Colonic mucosa (tissue), 4 donors: ENCODE data around the gene PRDM15. TPM values are rescaled to one million over a fixed set of nuclear protein-coding genes. Genes with fewer than 3 reads are reported as not detected.

Experiments
- DNase-seq: peaks from one replicate; pipeline ENCODE4 v3.0.0-alpha.2; 2020
- H3K27ac ChIP-seq: fragments of 200-600 bp; one replicate; pipeline ENCODE4 v1.8.0; 2021
- H3K27me3 ChIP-seq: fragments of 200-600 bp; one replicate; pipeline ENCODE4 v1.8.0; 2021
- H3K36me3 ChIP-seq: fragments of 200-600 bp; one replicate; pipeline ENCODE4 v1.8.0; 2021
- H3K4me1 ChIP-seq: fragments of 200-600 bp; one replicate; pipeline ENCODE4 v1.8.0; 2021; ENCODE audit warnings: mild to moderate bottlenecking
- H3K4me3 ChIP-seq: fragments of 200-600 bp; one replicate; pipeline ENCODE4 v1.8.0; 2021
- H3K9ac ChIP-seq, 2 donors: one replicate each; pipeline ENCODE4 v1.7.0; 2013; ENCODE audit warnings: control low read depth in 2 of 2, low read depth in 2 of 2, low read length in 2 of 2
- H3K9me3 ChIP-seq: fragments of 200-600 bp; one replicate; pipeline ENCODE4 v1.8.0; 2021
- intact Hi-C: fragments of 100-400 bp; cut with DNase I; formaldehyde crosslinking; loops from one replicate; pipeline ENCODE4 v1.14.1; 2022
- total RNA-seq, 2 donors: library from RNA; stranded (reverse); fragmentation: NEBNext Ultra II Directional in 1 of 2; extraction: Animal tissue kit (Norgen Biotek cat#: 25700) in 1 of 2; gene quantifications; one replicate each; pipeline ENCODE4 v1.2.1, GENCODE V29; 2021
- TF ChIP-seq, protein P1 (sequence below): fragments of 200-600 bp; IDR thresholded peaks from one replicate; pipeline ENCODE4 v1.8.0; 2022; ENCODE audit warnings: antibody characterized with exemption, mild to moderate bottlenecking
- donor health status: healthy.
- donor health status: DM: no; HTN: no; CAD: no.
- donor health status: DM: no; HTN: no; CAD: no.

PRDM15 gene
- total RNA-seq, 2 donors from 2014 or later = 3.2 to 6.3 TPM

- TF ChIP-seq, protein P1, sequence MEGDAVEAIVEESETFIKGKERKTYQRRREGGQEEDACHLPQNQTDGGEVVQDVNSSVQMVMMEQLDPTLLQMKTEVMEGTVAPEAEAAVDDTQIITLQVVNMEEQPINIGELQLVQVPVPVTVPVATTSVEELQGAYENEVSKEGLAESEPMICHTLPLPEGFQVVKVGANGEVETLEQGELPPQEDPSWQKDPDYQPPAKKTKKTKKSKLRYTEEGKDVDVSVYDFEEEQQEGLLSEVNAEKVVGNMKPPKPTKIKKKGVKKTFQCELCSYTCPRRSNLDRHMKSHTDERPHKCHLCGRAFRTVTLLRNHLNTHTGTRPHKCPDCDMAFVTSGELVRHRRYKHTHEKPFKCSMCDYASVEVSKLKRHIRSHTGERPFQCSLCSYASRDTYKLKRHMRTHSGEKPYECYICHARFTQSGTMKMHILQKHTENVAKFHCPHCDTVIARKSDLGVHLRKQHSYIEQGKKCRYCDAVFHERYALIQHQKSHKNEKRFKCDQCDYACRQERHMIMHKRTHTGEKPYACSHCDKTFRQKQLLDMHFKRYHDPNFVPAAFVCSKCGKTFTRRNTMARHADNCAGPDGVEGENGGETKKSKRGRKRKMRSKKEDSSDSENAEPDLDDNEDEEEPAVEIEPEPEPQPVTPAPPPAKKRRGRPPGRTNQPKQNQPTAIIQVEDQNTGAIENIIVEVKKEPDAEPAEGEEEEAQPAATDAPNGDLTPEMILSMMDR = no peak
- intact Hi-C loops = no loop called here
- Histone ChIP-seq H3K4me3 (no peak overlapping the region), H3K9me3 (no peaks in the 10 kb centered on the region), H3K27me3 (no peaks in the 10 kb centered on the region), H3K9ac (no peak overlapping the region), H3K36me3 (no peaks in the 10 kb centered on the region), H3K27ac (no peak overlapping the region), H3K4me1 (no peaks in the 10 kb centered on the region)
- no peak for DNase-seq
Observed at GRCh38 chr21:41837756-41838297, 41.3 kb downstream of the PRDM15 start.

DNA sequence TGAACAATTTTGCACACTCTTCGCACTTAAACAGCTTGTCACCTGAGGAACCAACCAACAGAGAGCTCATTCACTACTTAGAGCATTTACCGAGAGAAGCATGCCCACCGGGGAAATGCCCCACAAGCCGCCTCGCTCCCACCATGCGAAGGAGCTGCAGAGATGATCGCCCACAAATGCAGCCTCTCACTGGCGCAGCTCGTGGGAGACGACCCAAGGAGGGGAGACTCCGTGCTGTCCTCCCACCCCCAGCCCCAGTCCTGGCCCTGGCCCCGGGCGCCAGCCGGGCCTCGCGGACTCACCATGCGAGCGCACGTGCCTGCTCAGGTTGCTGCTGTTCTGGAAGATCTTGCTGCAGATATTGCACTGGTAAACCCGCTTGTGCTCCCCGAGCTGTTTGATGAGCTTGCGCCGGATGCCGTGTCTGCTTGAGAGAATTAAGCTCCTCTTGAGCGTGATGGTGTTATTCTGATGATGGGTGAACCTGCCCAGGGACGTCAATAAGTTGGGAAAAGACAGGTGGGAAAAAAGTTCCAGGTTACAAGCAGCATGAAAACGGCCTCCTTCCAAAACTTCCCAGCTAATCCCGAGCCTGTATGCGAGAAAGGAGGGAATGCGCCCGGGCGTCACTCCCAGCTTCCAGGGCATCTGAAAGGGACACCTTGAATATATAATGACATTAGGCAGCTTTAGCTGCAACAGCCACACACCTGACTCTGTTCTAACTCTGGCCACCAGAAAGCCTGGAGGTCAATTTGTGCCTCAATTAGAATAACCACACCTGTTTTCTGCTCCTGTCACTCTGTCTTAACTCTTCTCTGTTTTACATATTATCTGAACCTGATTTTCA, 42.8 kb downstream of the PRDM15 start:
- Histone ChIP-seq H3K36me3 (no peaks in the 10 kb centered on the region), H3K27ac (no peak overlapping the region)
- DNase-seq = no peak

DNA sequence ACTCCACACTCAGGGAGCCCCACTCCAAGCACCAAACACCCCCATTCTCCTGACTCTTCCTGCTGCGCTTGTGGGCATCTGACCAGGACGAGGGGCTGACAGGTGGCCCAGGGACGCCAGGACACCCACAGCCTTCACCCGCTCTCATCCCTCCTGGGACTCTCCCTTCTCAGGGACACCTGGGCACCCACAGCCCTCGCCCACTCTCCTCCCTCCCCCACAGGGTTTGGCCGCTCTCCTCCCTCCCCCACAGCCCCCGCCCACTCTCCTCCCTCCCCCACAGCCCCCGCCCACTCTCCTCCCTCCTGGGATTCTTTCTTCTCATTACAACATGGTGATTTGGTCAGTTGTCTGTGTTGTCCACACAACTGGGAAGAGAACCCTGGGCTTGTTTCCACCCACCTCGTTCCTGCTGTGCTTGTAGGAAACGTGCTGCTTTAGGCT, 43.4 kb downstream of the PRDM15 start:
- no peak overlapping the region for H3K4me3 ChIP-seq
- intact Hi-C loops = no loop called here
- no peak overlapping the region for H3K27ac ChIP-seq
- no peaks in the 10 kb centered on the region for H3K27me3 ChIP-seq
- no peak for DNase-seq
- TF ChIP-seq, protein P1 = no peak
- H3K9ac ChIP-seq = no peak overlapping the region
- H3K4me1 ChIP-seq = no peaks in the 10 kb centered on the region
- no peaks in the 10 kb centered on the region for H3K36me3 ChIP-seq
- no peaks in the 10 kb centered on the region for H3K9me3 ChIP-seq

More for the DNA sequence above, 42.8 kb downstream of the PRDM15 start:
- Histone ChIP-seq H3K9me3 (no peaks in the 10 kb centered on the region), H3K9ac (no peak overlapping the region), H3K4me3 (no peak overlapping the region), H3K27me3 (no peaks in the 10 kb centered on the region), H3K4me1 (no peaks in the 10 kb centered on the region)
- TF ChIP-seq, protein P1 = no peak
- intact Hi-C loops = no loop called here

- intact Hi-C loops = no loop called here
- TF ChIP-seq, protein P1 = no peak
- H3K9ac ChIP-seq = no peak overlapping the region
- H3K4me3 ChIP-seq = no peak overlapping the region
- H3K36me3 ChIP-seq = no peaks in the 10 kb centered on the region
- no peaks in the 10 kb centered on the region for H3K9me3 ChIP-seq
- no peaks in the 10 kb centered on the region for H3K4me1 ChIP-seq
- no peak overlapping the region for H3K27ac ChIP-seq
- H3K27me3 ChIP-seq = no peaks in the 10 kb centered on the region
- DNase-seq = no peak
Observed at GRCh38 chr21:41834926-41835663, 44.0 kb downstream of the PRDM15 start.

- TF ChIP-seq, protein P1 = no peak
- no peak for DNase-seq
- Histone ChIP-seq H3K27ac (no peak overlapping the region), H3K4me1 (no peaks in the 10 kb centered on the region), H3K27me3 (no peaks in the 10 kb centered on the region), H3K4me3 (no peak overlapping the region), H3K36me3 (no peaks in the 10 kb centered on the region), H3K9ac (no peak overlapping the region), H3K9me3 (no peaks in the 10 kb centered on the region)
- intact Hi-C loops = no loop called here
Observed at GRCh38 chr21:41834252-41834925, 44.8 kb downstream of the PRDM15 start.
